Left ventricle myocardium inferior (tissue), 1 donor: ENCODE data around the gene ASB11. TPM values are rescaled to one million over a fixed set of nuclear protein-coding genes. Genes with fewer than 3 reads are reported as not detected.

Experiments used
- DNase-seq: peaks from one replicate; pipeline ENCODE4 v3.0.0-alpha.2; 2020
- H3K27ac ChIP-seq: fragments of 200-600 bp; replicated peaks from 2 replicates; pipeline ENCODE4 v1.8.0; 2021
- H3K27me3 ChIP-seq: fragments of 200-600 bp; 2 replicates; pipeline ENCODE4 v1.8.0; 2021; ENCODE audit warnings: low read depth
- H3K36me3 ChIP-seq: fragments of 200-600 bp; 2 replicates; pipeline ENCODE4 v1.8.0; 2021
- H3K4me1 ChIP-seq: fragments of 200-600 bp; 2 replicates; pipeline ENCODE4 v1.8.0; 2021
- H3K4me3 ChIP-seq: fragments of 200-600 bp; 2 replicates; pipeline ENCODE4 v1.8.0; 2021; ENCODE audit warnings: mild to moderate bottlenecking, moderate library complexity
- H3K9me3 ChIP-seq: fragments of 200-600 bp; replicated peaks from 2 replicates; pipeline ENCODE4 v1.8.0; 2021
- intact Hi-C: fragments of 100-400 bp; cut with micrococcal nuclease; formaldehyde crosslinking; loops from one replicate; pipeline ENCODE4 v1.11.0; 2022
- long read RNA-seq: library from polyadenylated mRNA; unstranded; transcript quantifications from one replicate; pipeline ENCODE4 v2.0.0, GENCODE V29; 2021
- total RNA-seq: library from RNA; stranded (reverse); fragmentation: NEBNext Ultra II Directional; extraction: Animal tissue kit (Norgen Biotek cat#: 25700); gene quantifications from one replicate; pipeline ENCODE4 v1.2.1, GENCODE V29; 2021
- TF ChIP-seq, protein P1 (sequence below): fragments of 200-600 bp; IDR thresholded peaks from 2 replicates; pipeline ENCODE4 v1.8.0; 2021; ENCODE audit warnings: antibody characterized with exemption, mild to moderate bottlenecking, borderline replicate concordance
- donor health status: DM: no; HTN: yes; CAD: no; lungs with severe emphysema.

ASB11 gene, protein sequence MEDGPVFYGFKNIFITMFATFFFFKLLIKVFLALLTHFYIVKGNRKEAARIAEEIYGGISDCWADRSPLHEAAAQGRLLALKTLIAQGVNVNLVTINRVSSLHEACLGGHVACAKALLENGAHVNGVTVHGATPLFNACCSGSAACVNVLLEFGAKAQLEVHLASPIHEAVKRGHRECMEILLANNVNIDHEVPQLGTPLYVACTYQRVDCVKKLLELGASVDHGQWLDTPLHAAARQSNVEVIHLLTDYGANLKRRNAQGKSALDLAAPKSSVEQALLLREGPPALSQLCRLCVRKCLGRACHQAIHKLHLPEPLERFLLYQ
- 116 TPM for total RNA-seq
- long read RNA-seq, transcript ASB11-203 (7 exons, 1,484 nt) = minor isoform, 8 of 38 reads
- long read RNA-seq, transcript ASB11-201 (7 exons, 2,168 nt) = major isoform, 15 of 38 reads
- long read RNA-seq, partial matches to known transcripts = 8 of 38 reads
- long read RNA-seq, other reads (novel, unspliced or antisense) = 7 of 38 reads

DNA sequence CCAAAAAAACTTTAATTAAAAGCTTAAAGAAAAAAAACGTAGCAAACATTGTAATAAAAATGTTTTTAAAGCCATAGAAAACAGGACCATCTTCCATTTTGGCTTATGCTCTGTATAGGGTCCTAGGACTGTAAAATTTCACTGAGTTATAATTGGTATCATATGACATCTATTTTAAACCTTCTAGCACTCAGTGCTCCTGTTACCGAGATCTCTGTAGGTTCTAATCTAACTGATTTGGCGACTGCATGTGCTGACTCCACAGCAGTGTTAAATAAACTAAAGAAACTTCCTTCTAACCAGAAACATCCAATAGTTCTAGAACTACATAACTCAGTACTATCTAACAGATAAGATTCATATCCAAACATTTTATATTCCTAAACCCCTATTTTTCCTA is at the start of gene ASB11:
Gene ASB11 (minus strand): TSS at position 132 of the 400 bp plus-strand sequence. CDS start 35 bp downstream, at position 97.
- peak within 1 kb of the TSS; percentile 84 for H3K27ac ChIP-seq
- peak within 1 kb of the TSS; percentile 62 for H3K4me3 ChIP-seq
- no peak for DNase-seq

GRCh38 chrX:15359701-15360100 is 44.3 kb upstream of the ASB11 start:
- Histone ChIP-seq H3K4me3 (no peak overlapping the region), H3K9me3 (no peaks in the 10 kb centered on the region), H3K36me3 (peaks cover 3% of the 10 kb centered on the region), H3K27me3 (no peaks in the 10 kb centered on the region), H3K27ac (no peak overlapping the region), H3K4me1 (no peaks in the 10 kb centered on the region)
- intact Hi-C loops = no loop called here
- TF ChIP-seq, protein P1, sequence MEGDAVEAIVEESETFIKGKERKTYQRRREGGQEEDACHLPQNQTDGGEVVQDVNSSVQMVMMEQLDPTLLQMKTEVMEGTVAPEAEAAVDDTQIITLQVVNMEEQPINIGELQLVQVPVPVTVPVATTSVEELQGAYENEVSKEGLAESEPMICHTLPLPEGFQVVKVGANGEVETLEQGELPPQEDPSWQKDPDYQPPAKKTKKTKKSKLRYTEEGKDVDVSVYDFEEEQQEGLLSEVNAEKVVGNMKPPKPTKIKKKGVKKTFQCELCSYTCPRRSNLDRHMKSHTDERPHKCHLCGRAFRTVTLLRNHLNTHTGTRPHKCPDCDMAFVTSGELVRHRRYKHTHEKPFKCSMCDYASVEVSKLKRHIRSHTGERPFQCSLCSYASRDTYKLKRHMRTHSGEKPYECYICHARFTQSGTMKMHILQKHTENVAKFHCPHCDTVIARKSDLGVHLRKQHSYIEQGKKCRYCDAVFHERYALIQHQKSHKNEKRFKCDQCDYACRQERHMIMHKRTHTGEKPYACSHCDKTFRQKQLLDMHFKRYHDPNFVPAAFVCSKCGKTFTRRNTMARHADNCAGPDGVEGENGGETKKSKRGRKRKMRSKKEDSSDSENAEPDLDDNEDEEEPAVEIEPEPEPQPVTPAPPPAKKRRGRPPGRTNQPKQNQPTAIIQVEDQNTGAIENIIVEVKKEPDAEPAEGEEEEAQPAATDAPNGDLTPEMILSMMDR = no peak
- DNase-seq = no peak

More for the DNA sequence above, at the start of gene ASB11:
- no peaks in the 10 kb centered on the region for H3K36me3 ChIP-seq
- H3K27me3 ChIP-seq = no peaks in the 10 kb centered on the region
- intact Hi-C loops = no loop called here
- peaks cover 5% of the 10 kb centered on the region for H3K4me1 ChIP-seq
- no peaks in the 10 kb centered on the region for H3K9me3 ChIP-seq
- TF ChIP-seq, protein P1 = no peak

GRCh38 chrX:15358533-15358932 is 43.1 kb upstream of the ASB11 start:
- intact Hi-C loops = no loop called here
- no peak overlapping the region for H3K27ac ChIP-seq
- DNase-seq = no peak

GRCh38 chrX:15356444-15356843 is 41.0 kb upstream of the ASB11 start:
- no peaks in the 10 kb centered on the region for H3K36me3 ChIP-seq

More at GRCh38 chrX:15358533-15358932, 43.1 kb upstream of the ASB11 start:
- TF ChIP-seq, protein P1 = no peak
- Histone ChIP-seq H3K4me3 (no peak overlapping the region), H3K27me3 (no peaks in the 10 kb centered on the region), H3K9me3 (no peaks in the 10 kb centered on the region), H3K36me3 (peaks cover 3% of the 10 kb centered on the region), H3K4me1 (no peaks in the 10 kb centered on the region)

DNA sequence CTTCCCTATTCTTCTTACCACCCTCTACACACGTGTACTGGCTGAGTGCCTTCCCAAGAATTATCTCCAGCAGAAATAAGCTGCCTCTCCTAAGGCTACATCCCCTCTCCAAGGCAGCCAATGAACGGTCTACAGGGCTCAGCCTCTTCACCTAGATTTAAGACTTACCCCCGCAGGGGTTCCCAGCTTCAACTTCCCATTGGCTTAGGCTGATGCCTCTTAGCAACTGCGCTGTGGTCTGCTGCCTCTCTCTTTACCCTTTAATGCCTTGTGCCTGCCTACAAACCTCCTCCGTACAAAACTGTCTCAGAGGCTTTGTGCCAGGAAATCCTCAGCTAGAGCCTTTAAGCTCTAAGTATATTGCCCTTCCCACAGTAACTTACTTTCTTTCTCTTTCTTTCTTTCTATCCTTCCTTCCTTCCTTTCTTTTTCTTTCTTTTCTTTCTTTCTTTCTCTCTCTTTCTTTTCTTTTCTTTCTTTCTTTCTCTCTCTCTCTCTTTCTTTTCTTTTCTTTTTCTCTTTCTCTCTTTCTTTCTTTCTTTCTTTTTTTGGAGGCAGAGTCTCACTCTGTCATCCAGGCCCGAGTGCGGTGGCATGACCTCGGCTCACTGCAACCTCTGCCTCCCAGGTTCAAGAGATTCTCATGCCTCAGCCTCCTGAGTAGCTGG is 35.0 kb upstream of the ASB11 start:
- Histone ChIP-seq H3K36me3 (peaks cover 13% of the 10 kb centered on the region), H3K27me3 (no peaks in the 10 kb centered on the region), H3K9me3 (no peaks in the 10 kb centered on the region), H3K4me3 (no peak overlapping the region), H3K27ac (peak overlapping the region; percentile 16), H3K4me1 (no peaks in the 10 kb centered on the region)
- TF ChIP-seq, protein P1 = no peak
- DNase-seq = no peak
- intact Hi-C loops = loop anchor here (5.0 kb wide), 1 partner anchor 117 kb away; no protein-coding TSS in a partner anchor

More at GRCh38 chrX:15356444-15356843, 41.0 kb upstream of the ASB11 start:
- TF ChIP-seq, protein P1 = no peak
- H3K9me3 ChIP-seq = no peaks in the 10 kb centered on the region
- H3K27me3 ChIP-seq = no peaks in the 10 kb centered on the region
- peak overlapping the region; percentile 44 for H3K27ac ChIP-seq
- no peak for DNase-seq
- no peak overlapping the region for H3K4me3 ChIP-seq
- no peaks in the 10 kb centered on the region for H3K4me1 ChIP-seq
- intact Hi-C loops = no loop called here
